ENCODE measurements around the gene RASAL2.

Gene RASAL2

GRCh38 chr1:178126741-178127185 is 32.9 kb downstream of the RASAL2 start:
- no peak overlapping the region for H3K27ac ChIP-seq
- no peak for TF ChIP-seq ZFX (IDR thresholded peaks at IDR 0.05; ENCODE audit: borderline replicate concordance)
- TF ChIP-seq, protein P1, sequence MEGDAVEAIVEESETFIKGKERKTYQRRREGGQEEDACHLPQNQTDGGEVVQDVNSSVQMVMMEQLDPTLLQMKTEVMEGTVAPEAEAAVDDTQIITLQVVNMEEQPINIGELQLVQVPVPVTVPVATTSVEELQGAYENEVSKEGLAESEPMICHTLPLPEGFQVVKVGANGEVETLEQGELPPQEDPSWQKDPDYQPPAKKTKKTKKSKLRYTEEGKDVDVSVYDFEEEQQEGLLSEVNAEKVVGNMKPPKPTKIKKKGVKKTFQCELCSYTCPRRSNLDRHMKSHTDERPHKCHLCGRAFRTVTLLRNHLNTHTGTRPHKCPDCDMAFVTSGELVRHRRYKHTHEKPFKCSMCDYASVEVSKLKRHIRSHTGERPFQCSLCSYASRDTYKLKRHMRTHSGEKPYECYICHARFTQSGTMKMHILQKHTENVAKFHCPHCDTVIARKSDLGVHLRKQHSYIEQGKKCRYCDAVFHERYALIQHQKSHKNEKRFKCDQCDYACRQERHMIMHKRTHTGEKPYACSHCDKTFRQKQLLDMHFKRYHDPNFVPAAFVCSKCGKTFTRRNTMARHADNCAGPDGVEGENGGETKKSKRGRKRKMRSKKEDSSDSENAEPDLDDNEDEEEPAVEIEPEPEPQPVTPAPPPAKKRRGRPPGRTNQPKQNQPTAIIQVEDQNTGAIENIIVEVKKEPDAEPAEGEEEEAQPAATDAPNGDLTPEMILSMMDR (IDR thresholded peaks at IDR 0.05): no peak

DNA sequence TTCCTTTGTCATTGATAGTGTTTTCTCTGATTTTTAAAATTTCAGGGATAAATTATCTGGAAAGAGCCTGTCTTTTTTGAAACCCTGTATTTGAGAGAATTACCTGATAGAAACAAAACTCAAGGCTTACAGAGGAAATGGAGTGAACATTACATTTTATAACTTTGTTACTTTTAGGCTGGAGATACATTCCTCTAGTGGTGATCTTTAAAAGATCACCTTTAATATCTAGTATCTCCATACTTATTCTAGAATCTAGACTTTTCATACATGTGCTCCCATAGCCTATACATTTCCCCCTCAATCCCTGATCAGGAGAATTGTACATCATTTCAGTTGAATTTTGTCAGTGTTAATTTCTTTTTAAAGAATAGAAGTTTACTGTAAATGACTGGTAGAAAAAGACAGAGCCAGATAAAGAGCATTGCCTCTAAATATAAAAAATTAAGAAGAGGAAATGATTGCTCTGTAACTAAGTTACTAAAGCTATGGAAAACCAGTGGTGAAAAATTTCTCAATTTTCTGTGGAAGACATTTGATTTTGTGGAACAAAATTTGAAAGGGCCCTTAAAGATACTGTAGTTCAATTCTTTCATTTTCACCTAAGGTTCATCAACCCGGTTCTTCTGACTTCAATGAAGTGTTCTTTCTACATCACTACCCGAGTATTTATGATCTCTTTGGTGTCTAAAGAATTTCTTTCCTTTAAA is 33.7 kb downstream of the RASAL2 start:
- H3K27ac ChIP-seq: no peak overlapping the region
- TF ChIP-seq ZFX (IDR thresholded peaks at IDR 0.05; ENCODE audit: borderline replicate concordance): no peak
- TF ChIP-seq, protein P1 (IDR thresholded peaks at IDR 0.05): no peak

DNA sequence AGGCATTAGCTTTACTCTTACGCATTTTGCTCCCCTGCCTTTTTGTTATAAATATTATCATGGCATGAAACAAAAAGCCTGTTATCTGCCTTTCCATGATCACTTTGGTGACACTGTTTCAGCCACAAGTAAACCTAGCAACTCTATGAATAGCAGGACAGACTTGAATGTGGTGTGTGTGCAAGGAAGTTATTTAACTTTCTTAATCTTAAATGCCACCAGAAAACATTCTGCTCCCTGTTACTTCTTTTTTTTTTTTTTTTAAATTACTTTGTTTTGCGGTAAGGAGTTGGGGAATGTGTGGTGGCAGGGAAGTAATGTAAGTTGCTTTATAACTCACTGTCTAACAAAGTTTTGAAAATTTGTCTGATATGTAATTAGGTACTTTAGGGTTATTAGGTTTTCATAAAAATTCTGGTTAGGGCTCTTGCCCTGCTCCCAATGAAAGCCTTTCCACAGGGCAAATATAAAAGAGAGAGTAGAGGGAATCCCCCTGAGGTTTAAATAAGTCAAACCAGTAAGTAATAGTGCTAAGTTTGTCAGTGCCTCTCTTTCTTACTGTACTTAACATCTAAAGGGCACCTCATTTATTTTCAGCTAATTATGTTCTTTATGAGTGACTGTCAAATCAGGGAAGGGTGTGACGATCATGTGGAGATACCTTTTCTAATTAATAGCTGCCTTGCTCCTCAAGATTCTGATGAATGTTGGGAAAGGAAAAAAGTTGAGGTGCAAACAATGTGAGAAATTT is 39.5 kb downstream of the RASAL2 start:
- no peak overlapping the region for H3K27ac ChIP-seq
- TF ChIP-seq, protein P1 (IDR thresholded peaks at IDR 0.05): no peak
- TF ChIP-seq ZFX (IDR thresholded peaks at IDR 0.05; ENCODE audit: borderline replicate concordance): no peak

DNA sequence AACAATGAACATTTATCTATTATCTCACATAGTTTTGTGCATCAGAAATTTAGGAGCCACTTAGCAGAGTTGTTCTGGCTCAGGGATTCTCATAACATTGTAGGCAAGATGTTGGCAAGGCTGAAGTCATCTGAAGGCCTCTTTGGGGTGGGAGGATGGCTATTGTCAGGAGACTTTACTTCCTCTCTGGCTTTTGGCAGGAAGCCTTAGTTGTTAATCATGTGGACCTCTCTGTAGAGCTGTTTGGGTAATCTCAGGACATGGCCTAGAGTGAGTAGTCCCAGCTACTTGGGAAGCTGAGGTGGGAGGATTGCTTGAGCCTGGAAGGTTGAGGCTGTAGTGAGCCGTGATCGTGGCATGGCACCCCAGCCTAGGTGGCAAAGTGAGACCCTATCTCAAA is 40.2 kb downstream of the RASAL2 start:
- no peak overlapping the region for H3K27ac ChIP-seq
- no peak for TF ChIP-seq ZFX (IDR thresholded peaks at IDR 0.05; ENCODE audit: borderline replicate concordance)
- TF ChIP-seq, protein P1 (IDR thresholded peaks at IDR 0.05): no peak

GRCh38 chr1:178137238-178137637 is 43.3 kb downstream of the RASAL2 start:
- TF ChIP-seq, protein P1 (IDR thresholded peaks at IDR 0.05): no peak
- no peak for TF ChIP-seq ZFX (IDR thresholded peaks at IDR 0.05; ENCODE audit: borderline replicate concordance)
- H3K27ac ChIP-seq: no peak overlapping the region

DNA sequence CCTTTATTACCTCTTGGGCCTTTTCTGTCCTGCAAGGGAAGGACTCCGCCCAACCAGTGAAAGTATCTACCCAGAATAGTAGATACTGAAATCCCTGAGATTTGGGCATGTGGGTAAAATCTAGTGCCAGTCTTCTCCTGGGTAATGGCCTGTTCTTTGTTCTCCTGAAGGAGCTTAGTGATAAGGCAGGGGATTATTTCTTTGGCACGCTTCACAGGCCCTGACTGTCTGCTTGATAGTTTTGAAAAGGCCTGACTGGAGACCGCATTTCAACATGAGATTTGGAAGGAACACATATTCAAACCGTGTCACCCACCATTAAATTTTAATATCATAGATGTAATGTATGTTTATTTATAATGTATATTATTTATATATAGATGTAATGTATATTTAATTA is 48.9 kb downstream of the RASAL2 start:
- no peak overlapping the region for H3K27ac ChIP-seq
- TF ChIP-seq, protein P1 (IDR thresholded peaks at IDR 0.05): no peak
- no peak for TF ChIP-seq ZFX (IDR thresholded peaks at IDR 0.05; ENCODE audit: borderline replicate concordance)

Measured in 22Rv1 (cell line).